HepG2 (cell line): ENCODE results near the gene ZBTB14. TPM values are rescaled to one million over a fixed set of nuclear protein-coding genes. Genes with fewer than 3 reads are reported as not detected.

Experiments
- ATF7-NPFF ChIP-seq: sonication (generic); formaldehyde crosslinking; IDR thresholded peaks from 2 replicates; pipeline ENCODE4 v1.8.1; 2023; ENCODE audit warnings: mild to moderate bottlenecking, low read depth, missing genetic modification reagents, moderate library complexity
- HDAC1 ChIP-seq: sonication (generic); formaldehyde crosslinking; IDR thresholded peaks from 2 replicates; pipeline ENCODE4 v1.5.1; 2020; ENCODE audit warnings: mild to moderate bottlenecking, missing genetic modification reagents
- HOXA5 ChIP-seq: sonication (generic); formaldehyde crosslinking; IDR thresholded peaks from 2 replicates; pipeline ENCODE4 v1.4.0; 2020; ENCODE audit warnings: missing genetic modification reagents
- MAX ChIP-seq: IDR thresholded peaks from 2 replicates; pipeline ENCODE4 v1.6.1; 2012; ENCODE audit warnings: inconsistent platforms
- NR2F6 ChIP-seq, 2 experiments: IDR thresholded peaks; 2 replicates each; pipeline ENCODE4 v1.6.1; 2016; ENCODE audit warnings: antibody characterized with exemption in 1 of 2, mild to moderate bottlenecking in 1 of 2
- PHF8 ChIP-seq: sonication (generic); formaldehyde crosslinking; IDR thresholded peaks from 2 replicates; pipeline ENCODE4 v1.5.0; 2020; ENCODE audit warnings: missing genetic modification reagents
- RCOR2 ChIP-seq: IDR thresholded peaks from 2 replicates; pipeline ENCODE4 v1.6.1; 2016; ENCODE audit warnings: missing biosample characterization, missing genetic modification reagents
- SALL2 ChIP-seq: sonication (generic); formaldehyde crosslinking; IDR thresholded peaks from 2 replicates; pipeline ENCODE4 v1.8.1; 2023; ENCODE audit warnings: mild to moderate bottlenecking, missing genetic modification reagents, inconsistent platforms
- SKIL ChIP-seq: sonication (generic); formaldehyde crosslinking; IDR thresholded peaks from 2 replicates; pipeline ENCODE4 v1.8.0; 2022; ENCODE audit warnings: missing genetic modification reagents, mild to moderate bottlenecking, moderate library complexity, borderline replicate concordance
- STAG1 ChIP-seq: sonication (generic); formaldehyde crosslinking; IDR thresholded peaks from 2 replicates; pipeline ENCODE4 v1.4.0; 2020; ENCODE audit warnings: missing genetic modification reagents
- TCF12 ChIP-seq, 2 experiments: fragments of 450-650 bp in 1 of 2; sonication (generic) in 1 of 2; formaldehyde crosslinking in 1 of 2; IDR thresholded peaks; 2 replicates each; pipeline versions ENCODE4 v1.6.1 to v1.8.0; 2017 to 2022; ENCODE audit warnings: antibody characterized with exemption in 1 of 2, mild to moderate bottlenecking in 1 of 2, missing genetic modification reagents in 1 of 2, moderate library complexity in 1 of 2
- TGIF2 ChIP-seq: IDR thresholded peaks from 2 replicates; pipeline ENCODE4 v1.6.1; 2016; ENCODE audit warnings: control low read depth, missing compliant biosample characterization
- THAP11 ChIP-seq: IDR thresholded peaks from 2 replicates; pipeline ENCODE4 v1.6.1; 2016; ENCODE audit warnings: missing biosample characterization, missing genetic modification reagents
- XRCC5 ChIP-seq: fragments of 200-400 bp; formaldehyde crosslinking; optimal IDR thresholded peaks from 2 replicates; pipeline ENCODE3; 2017; ENCODE audit warnings: mild to moderate bottlenecking, low read length
- YY1 ChIP-seq: IDR thresholded peaks from 2 replicates; pipeline ENCODE4 v1.6.1; 2011; ENCODE audit warnings: low read length, low read depth, moderate library complexity, mild to moderate bottlenecking; ENCODE audit not compliant: insufficient read depth, insufficient replicate concordance
- ZBTB7B ChIP-seq: sonication (generic); formaldehyde crosslinking; IDR thresholded peaks from 2 replicates; pipeline ENCODE4 v1.4.0; 2020; ENCODE audit warnings: missing genetic modification reagents
- ZNF235 ChIP-seq: sonication (generic); formaldehyde crosslinking; IDR thresholded peaks from 2 replicates; pipeline ENCODE4 v1.8.1; 2023; ENCODE audit warnings: mild to moderate bottlenecking, missing genetic modification reagents, borderline replicate concordance
- ZNF30 ChIP-seq: sonication (generic); formaldehyde crosslinking; IDR thresholded peaks from 2 replicates; pipeline ENCODE4 v1.5.0; 2020; ENCODE audit warnings: mild to moderate bottlenecking, missing genetic modification reagents
- ZNF382 ChIP-seq: sonication (generic); formaldehyde crosslinking; IDR thresholded peaks from 2 replicates; pipeline ENCODE4 v1.5.0; 2020; ENCODE audit warnings: missing genetic modification reagents, mild to moderate bottlenecking, borderline replicate concordance
- ZNF740 ChIP-seq: sonication (generic); formaldehyde crosslinking; IDR thresholded peaks from 2 replicates; pipeline ENCODE4 v1.4.0; 2020; ENCODE audit warnings: missing genetic modification reagents
- polyA plus RNA-seq, 8 experiments: library from polyadenylated mRNA; depleted of rRNA in 3 of 8; stranded (reverse) in 7 of 8; unstranded in 1 of 8; fragments of >200 nt; fragmentation: Illumina TruSeq in 4 of 8; extraction: Trizol in 4 of 8; gene quantifications; 2 replicates each; pipeline versions ENCODE4 v1.2.1 to v1.2.3, GENCODE V29; 2011 to 2016; ENCODE audit warnings: low read depth in 4 of 8, missing spikeins in 1 of 8, mixed read lengths in 1 of 8; ENCODE audit not compliant: insufficient read depth in 1 of 8
- total RNA-seq, 5 experiments: library from RNA; depleted of rRNA; stranded (reverse); fragments of >200 nt; fragmentation: Illumina TruSeq; extraction: Trizol; gene quantifications; 2 replicates each; pipeline ENCODE4 v1.2.3, GENCODE V29; 2016; ENCODE audit warnings: low read depth in 1 of 5
- TF ChIP-seq, protein P1 (sequence below): sonication (generic); formaldehyde crosslinking; IDR thresholded peaks from 2 replicates; pipeline ENCODE4 v1.5.1; 2020; ENCODE audit warnings: mild to moderate bottlenecking, missing genetic modification reagents, moderate library complexity
- TF ChIP-seq, protein P2 (sequence below): sonication (generic); formaldehyde crosslinking; IDR thresholded peaks from 2 replicates; pipeline ENCODE4 v1.5.0; 2020; ENCODE audit warnings: missing genetic modification reagents

Gene ZBTB14
- total and polyA plus RNA-seq, 2 of the 13 experiments (the other 11 are each of a cell fraction or from before 2014, with no cell fraction given), result 8.0 to 14.4 TPM

DNA sequence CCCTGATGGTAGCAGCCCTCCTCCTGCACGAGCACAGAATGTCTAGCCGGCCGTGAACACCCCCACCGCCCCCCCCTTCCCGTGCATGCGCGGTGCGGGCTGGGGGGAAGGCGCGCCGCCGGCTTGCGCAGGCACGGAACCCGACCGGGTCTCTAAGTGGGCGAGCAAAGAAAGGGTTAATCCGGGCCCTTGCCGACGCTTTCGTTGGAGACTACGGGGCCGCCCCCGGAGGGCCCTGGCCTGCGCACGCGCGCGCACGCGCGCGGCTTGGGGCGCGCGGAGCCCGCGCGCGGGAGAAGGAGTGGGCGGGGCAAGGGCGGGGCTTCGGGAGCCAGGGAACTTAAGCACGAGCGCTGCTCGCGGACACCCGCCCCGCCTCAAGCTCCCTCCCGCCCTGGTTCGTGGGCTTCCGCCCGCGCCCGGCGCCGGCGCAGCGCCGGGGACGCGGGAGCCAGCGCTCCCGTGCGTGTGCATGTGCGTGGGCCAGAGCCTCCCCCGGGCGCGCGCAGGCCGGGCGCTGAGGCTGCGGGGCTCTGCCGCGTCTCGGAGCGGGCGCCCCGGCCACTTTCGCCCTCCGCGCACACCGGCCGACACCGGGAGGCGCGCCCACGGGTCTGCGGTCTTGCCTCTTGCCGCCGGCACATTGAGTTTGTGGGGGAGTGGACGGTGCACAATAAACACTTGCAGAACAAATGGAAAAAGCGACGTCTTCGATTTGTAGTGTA lies 617 bp upstream of the ZBTB14 start (continued):
- peak; percentile 57 for TF ChIP-seq HDAC1
- TF ChIP-seq THAP11 (CRISPR knock-in tag), result peak; percentile 40; the same call in 1 of the 2 replicates
- no peak for TF ChIP-seq RCOR2 (CRISPR knock-in tag)
- peak; percentile 99 for TF ChIP-seq ZNF740 (CRISPR knock-in tag)
- TF ChIP-seq, protein P1, sequence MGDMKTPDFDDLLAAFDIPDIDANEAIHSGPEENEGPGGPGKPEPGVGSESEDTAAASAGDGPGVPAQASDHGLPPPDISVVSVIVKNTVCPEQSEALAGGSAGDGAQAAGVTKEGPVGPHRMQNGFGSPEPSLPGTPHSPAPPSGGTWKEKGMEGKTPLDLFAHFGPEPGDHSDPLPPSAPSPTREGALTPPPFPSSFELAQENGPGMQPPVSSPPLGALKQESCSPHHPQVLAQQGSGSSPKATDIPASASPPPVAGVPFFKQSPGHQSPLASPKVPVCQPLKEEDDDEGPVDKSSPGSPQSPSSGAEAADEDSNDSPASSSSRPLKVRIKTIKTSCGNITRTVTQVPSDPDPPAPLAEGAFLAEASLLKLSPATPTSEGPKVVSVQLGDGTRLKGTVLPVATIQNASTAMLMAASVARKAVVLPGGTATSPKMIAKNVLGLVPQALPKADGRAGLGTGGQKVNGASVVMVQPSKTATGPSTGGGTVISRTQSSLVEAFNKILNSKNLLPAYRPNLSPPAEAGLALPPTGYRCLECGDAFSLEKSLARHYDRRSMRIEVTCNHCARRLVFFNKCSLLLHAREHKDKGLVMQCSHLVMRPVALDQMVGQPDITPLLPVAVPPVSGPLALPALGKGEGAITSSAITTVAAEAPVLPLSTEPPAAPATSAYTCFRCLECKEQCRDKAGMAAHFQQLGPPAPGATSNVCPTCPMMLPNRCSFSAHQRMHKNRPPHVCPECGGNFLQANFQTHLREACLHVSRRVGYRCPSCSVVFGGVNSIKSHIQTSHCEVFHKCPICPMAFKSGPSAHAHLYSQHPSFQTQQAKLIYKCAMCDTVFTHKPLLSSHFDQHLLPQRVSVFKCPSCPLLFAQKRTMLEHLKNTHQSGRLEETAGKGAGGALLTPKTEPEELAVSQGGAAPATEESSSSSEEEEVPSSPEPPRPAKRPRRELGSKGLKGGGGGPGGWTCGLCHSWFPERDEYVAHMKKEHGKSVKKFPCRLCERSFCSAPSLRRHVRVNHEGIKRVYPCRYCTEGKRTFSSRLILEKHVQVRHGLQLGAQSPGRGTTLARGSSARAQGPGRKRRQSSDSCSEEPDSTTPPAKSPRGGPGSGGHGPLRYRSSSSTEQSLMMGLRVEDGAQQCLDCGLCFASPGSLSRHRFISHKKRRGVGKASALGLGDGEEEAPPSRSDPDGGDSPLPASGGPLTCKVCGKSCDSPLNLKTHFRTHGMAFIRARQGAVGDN (CRISPR knock-in tag), result 0 out of 2 replicates have a peak, but pooled peaks have one; percentile 50
- peak; percentile 34 for TF ChIP-seq PHF8 (CRISPR knock-in tag)
- no peak for TF ChIP-seq TGIF2 (CRISPR knock-in tag)
- TF ChIP-seq ZNF30 (CRISPR knock-in tag), result no peak
- TF ChIP-seq, protein P2, sequence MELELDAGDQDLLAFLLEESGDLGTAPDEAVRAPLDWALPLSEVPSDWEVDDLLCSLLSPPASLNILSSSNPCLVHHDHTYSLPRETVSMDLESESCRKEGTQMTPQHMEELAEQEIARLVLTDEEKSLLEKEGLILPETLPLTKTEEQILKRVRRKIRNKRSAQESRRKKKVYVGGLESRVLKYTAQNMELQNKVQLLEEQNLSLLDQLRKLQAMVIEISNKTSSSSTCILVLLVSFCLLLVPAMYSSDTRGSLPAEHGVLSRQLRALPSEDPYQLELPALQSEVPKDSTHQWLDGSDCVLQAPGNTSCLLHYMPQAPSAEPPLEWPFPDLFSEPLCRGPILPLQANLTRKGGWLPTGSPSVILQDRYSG (CRISPR knock-in tag), result no peak
- TF ChIP-seq HOXA5 (CRISPR knock-in tag), result 0 out of 2 replicates have a peak, but pooled peaks have one; percentile 59
- TF ChIP-seq XRCC5, result peak; percentile 72
- TF ChIP-seq ZNF382, result no peak
- TF ChIP-seq SKIL (CRISPR knock-in tag), result 0 out of 2 replicates have a peak, but pooled peaks have one; percentile 16
- TF ChIP-seq ATF7-NPFF (CRISPR knock-in tag), result peak; percentile 20; the same call in 1 of the 2 replicates
- TF ChIP-seq NR2F6 (IDR thresholded peaks at IDR 0.05), result no peak
- TF ChIP-seq NR2F6 (CRISPR knock-in tag; IDR thresholded peaks at IDR 0.05), result no peak
- TF ChIP-seq MAX, result peak; percentile 23; the same call in 1 of the 2 replicates
- no peak for TF ChIP-seq SALL2 (CRISPR knock-in tag)
- 0 out of 2 replicates have a peak, but pooled peaks have one; percentile 60 for TF ChIP-seq ZNF235 (CRISPR knock-in tag)
- 0 out of 2 replicates have a peak, but pooled peaks have one; percentile 45 for TF ChIP-seq ZBTB7B
- TF ChIP-seq STAG1 (CRISPR knock-in tag), result no peak
- TF ChIP-seq YY1, result peak; percentile 60
- TF ChIP-seq TCF12 (IDR thresholded peaks at IDR 0.05), result no peak
- 0 out of 2 replicates have a peak, but pooled peaks have one; percentile 40 for TF ChIP-seq TCF12 (CRISPR knock-in tag; IDR thresholded peaks at IDR 0.05)
